ENCODE data around the gene LRP1B. TPM values are rescaled to one million over a fixed set of nuclear protein-coding genes. Genes with fewer than 3 reads are reported as not detected.

The LRP1B gene
- total and polyA plus RNA-seq, 4 donors = 0.01 to 0.84 (median 0.17) TPM

DNA sequence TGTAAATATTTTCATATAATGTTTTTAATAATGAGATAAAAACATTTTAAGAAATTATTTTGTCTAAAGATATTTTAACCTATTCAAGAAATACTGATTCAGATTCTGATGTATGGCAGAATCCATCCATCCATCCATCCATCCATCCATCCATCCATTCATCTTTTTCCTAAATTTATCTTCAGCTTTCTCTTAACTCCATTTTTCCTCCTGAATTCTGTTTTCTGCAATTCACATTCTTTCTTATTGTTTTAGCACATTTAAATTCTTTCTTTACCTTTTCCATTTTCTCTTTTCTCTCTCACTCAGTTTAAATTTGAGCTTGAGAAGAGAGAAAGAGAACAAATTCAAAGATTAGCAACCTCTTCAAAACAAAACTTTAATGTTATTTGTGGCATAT lies 3.6 kb downstream of the LRP1B start:
- Histone ChIP-seq H3K9me3 (ENCODE audit: control insufficient read depth in 4 of 4, low read length in 3 of 4) (no peaks in the 10 kb centered on the region), H3K36me3 (ENCODE audit: control insufficient read depth in 4 of 4, insufficient read depth in 3 of 4, low read depth in 1 of 4, low read length in 3 of 4) (no peaks in the 10 kb centered on the region), H3K27me3 (ENCODE audit: control insufficient read depth in 4 of 4, insufficient read depth in 4 of 4, low read length in 3 of 4) (no peaks in the 10 kb centered on the region), H3K9ac (ENCODE audit: low read depth in 1 of 2, low read length in 2 of 2) (no peak overlapping the region), H3K27ac (ENCODE audit: low read depth in 1 of 2, low read length in 2 of 2) (no peak overlapping the region), H3K4me3 (ENCODE audit: low read depth in 1 of 3, low read length in 3 of 3) (no peak overlapping the region), H3K4me1 (ENCODE audit: control insufficient read depth in 4 of 4, insufficient read depth in 4 of 4, low read length in 3 of 4) (peaks cover 0 to 17% (median 12%) of the 10 kb centered on the region in 4 donors)
- no peak for TF ChIP-seq YY1 (IDR thresholded peaks at IDR 0.05)
- no peak for TF ChIP-seq RAD21 (IDR thresholded peaks at IDR 0.05)
- no peak for TF ChIP-seq SP1 (IDR thresholded peaks at IDR 0.05)
- TF ChIP-seq HNF4G (IDR thresholded peaks at IDR 0.05) = no peak
- TF ChIP-seq NR2F2 (IDR thresholded peaks at IDR 0.05) = no peak
- TF ChIP-seq, protein P1, sequence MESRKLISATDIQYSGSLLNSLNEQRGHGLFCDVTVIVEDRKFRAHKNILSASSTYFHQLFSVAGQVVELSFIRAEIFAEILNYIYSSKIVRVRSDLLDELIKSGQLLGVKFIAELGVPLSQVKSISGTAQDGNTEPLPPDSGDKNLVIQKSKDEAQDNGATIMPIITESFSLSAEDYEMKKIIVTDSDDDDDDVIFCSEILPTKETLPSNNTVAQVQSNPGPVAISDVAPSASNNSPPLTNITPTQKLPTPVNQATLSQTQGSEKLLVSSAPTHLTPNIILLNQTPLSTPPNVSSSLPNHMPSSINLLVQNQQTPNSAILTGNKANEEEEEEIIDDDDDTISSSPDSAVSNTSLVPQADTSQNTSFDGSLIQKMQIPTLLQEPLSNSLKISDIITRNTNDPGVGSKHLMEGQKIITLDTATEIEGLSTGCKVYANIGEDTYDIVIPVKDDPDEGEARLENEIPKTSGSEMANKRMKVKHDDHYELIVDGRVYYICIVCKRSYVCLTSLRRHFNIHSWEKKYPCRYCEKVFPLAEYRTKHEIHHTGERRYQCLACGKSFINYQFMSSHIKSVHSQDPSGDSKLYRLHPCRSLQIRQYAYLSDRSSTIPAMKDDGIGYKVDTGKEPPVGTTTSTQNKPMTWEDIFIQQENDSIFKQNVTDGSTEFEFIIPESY (IDR thresholded peaks at IDR 0.05) = no peak
- no peak for TF ChIP-seq FOXA1 (IDR thresholded peaks at IDR 0.05)
- TF ChIP-seq, protein P2, sequence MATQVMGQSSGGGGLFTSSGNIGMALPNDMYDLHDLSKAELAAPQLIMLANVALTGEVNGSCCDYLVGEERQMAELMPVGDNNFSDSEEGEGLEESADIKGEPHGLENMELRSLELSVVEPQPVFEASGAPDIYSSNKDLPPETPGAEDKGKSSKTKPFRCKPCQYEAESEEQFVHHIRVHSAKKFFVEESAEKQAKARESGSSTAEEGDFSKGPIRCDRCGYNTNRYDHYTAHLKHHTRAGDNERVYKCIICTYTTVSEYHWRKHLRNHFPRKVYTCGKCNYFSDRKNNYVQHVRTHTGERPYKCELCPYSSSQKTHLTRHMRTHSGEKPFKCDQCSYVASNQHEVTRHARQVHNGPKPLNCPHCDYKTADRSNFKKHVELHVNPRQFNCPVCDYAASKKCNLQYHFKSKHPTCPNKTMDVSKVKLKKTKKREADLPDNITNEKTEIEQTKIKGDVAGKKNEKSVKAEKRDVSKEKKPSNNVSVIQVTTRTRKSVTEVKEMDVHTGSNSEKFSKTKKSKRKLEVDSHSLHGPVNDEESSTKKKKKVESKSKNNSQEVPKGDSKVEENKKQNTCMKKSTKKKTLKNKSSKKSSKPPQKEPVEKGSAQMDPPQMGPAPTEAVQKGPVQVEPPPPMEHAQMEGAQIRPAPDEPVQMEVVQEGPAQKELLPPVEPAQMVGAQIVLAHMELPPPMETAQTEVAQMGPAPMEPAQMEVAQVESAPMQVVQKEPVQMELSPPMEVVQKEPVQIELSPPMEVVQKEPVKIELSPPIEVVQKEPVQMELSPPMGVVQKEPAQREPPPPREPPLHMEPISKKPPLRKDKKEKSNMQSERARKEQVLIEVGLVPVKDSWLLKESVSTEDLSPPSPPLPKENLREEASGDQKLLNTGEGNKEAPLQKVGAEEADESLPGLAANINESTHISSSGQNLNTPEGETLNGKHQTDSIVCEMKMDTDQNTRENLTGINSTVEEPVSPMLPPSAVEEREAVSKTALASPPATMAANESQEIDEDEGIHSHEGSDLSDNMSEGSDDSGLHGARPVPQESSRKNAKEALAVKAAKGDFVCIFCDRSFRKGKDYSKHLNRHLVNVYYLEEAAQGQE (IDR thresholded peaks at IDR 0.05) = no peak
- TF ChIP-seq, protein P3, sequence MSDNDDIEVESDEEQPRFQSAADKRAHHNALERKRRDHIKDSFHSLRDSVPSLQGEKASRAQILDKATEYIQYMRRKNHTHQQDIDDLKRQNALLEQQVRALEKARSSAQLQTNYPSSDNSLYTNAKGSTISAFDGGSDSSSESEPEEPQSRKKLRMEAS (IDR thresholded peaks at IDR 0.05) = no peak
- no peak for TF ChIP-seq TAF1 (conservative IDR thresholded peaks at IDR 0.05)
- TF ChIP-seq, protein P4, sequence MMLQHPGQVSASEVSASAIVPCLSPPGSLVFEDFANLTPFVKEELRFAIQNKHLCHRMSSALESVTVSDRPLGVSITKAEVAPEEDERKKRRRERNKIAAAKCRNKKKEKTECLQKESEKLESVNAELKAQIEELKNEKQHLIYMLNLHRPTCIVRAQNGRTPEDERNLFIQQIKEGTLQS (IDR thresholded peaks at IDR 0.05) = no peak
- no peak for TF ChIP-seq RXRA (IDR thresholded peaks at IDR 0.05)
- TF ChIP-seq GABPA (IDR thresholded peaks at IDR 0.05 in 1 of 2, conservative IDR thresholded peaks at IDR 0.05 in 1 of 2) = no peak
- TF ChIP-seq FOXA2 (IDR thresholded peaks at IDR 0.05) = no peak
- TF ChIP-seq EGR1 (IDR thresholded peaks at IDR 0.05; ENCODE audit: low read depth in 2 of 2) = no peak
- TF ChIP-seq HNF4A (conservative IDR thresholded peaks at IDR 0.05) = no peak
- TF ChIP-seq, protein P5, sequence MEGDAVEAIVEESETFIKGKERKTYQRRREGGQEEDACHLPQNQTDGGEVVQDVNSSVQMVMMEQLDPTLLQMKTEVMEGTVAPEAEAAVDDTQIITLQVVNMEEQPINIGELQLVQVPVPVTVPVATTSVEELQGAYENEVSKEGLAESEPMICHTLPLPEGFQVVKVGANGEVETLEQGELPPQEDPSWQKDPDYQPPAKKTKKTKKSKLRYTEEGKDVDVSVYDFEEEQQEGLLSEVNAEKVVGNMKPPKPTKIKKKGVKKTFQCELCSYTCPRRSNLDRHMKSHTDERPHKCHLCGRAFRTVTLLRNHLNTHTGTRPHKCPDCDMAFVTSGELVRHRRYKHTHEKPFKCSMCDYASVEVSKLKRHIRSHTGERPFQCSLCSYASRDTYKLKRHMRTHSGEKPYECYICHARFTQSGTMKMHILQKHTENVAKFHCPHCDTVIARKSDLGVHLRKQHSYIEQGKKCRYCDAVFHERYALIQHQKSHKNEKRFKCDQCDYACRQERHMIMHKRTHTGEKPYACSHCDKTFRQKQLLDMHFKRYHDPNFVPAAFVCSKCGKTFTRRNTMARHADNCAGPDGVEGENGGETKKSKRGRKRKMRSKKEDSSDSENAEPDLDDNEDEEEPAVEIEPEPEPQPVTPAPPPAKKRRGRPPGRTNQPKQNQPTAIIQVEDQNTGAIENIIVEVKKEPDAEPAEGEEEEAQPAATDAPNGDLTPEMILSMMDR (IDR thresholded peaks at IDR 0.05; ENCODE audit: low read depth, low read length, missing input control) = no peak
- no peak for TF ChIP-seq JUND (IDR thresholded peaks at IDR 0.05)
- no peak for DNase-seq (ENCODE audit: low spot score)
